GM21619 (cell line): ENCODE measurements around the gene IL1RAP.

ENCODE experiments used
- ATAC-seq: cut with Tn5 transposase; IDR thresholded peaks from one replicate; pipeline ENCODE4 v1.9.1; 2021; ENCODE audit not compliant: unreplicated experiment

The IL1RAP gene

GRCh38 chr3:190701096-190701532 is 187.2 kb downstream of the IL1RAP start:
- ATAC-seq: peak; percentile 67

GRCh38 chr3:190706582-190706981 is 192.7 kb downstream of the IL1RAP start:
- no peak for ATAC-seq
